Muscle of arm (tissue), 12 donors: ENCODE results near the gene MAPKAP1. TPM values are rescaled to one million over a fixed set of nuclear protein-coding genes. Genes with fewer than 3 reads are reported as not detected.
"Not testable (repeated sequence)": the region's sequence is repeated elsewhere in the genome, so short reads cannot be mapped to it uniquely, and the experiment has no call there.

Source experiments
- DNase-seq: peaks from one replicate; pipeline ENCODE4 v3.0.0-alpha.2; 2013
- polyA plus RNA-seq, 12 donors: library from polyadenylated mRNA; unstranded; fragments of 120-200 nt; gene quantifications; one replicate each; pipeline ENCODE4 v1.2.1, GENCODE V29; 2013; ENCODE audit not compliant: insufficient read length in 12 of 12

MAPKAP1 gene
- polyA plus RNA-seq, 12 donors: 61.5 to 78.0 (median 72.4) TPM; not detected in 1

GRCh38 chr9:125415583-125416460, 291.2 kb downstream of the MAPKAP1 start:
- no peak for DNase-seq

- DNase-seq: no peak
Observed at GRCh38 chr9:125413579-125413978, 293.4 kb downstream of the MAPKAP1 start.

GRCh38 chr9:125412166-125412565, 294.8 kb downstream of the MAPKAP1 start:
- no peak for DNase-seq

GRCh38 chr9:125411171-125411756, 295.7 kb downstream of the MAPKAP1 start:
- DNase-seq: no peak

GRCh38 chr9:125410522-125410894, 296.5 kb downstream of the MAPKAP1 start:
- DNase-seq: no peak

DNA sequence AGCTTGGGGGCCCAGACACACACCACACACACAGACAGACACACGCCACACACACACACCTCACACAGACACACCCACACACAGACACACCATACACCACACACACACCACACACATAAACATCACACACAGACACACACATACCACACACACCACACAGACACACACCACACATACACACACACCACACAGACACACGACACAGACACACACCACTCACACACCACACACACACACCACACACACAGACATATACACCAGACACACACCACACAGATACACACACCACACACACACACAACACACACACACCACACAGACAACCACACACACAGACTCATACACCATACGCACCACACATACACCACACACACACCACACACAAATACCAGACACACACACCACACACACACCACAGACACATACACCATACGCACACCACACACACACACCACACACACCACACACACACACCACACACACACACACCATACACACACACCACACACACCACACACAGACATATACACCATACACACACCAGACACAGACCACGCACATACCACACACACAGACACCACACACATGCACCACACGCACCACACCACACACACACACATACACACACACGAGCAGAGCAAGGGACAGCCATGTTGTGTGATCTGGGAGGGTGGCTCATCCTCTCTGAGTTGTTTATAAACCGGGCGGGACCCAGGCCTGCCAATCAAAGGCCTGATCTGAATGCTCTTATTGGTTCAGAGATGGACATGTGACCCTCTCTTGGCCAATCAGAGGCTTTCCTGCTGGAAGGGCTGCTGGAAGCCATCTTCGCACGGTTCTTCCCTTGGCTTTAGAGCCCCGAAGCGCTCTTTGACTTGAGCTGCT, 297.1 kb downstream of the MAPKAP1 start:
- no peak for DNase-seq

- DNase-seq: no peak
Observed at GRCh38 chr9:125409217-125409636, 297.8 kb downstream of the MAPKAP1 start.

DNA sequence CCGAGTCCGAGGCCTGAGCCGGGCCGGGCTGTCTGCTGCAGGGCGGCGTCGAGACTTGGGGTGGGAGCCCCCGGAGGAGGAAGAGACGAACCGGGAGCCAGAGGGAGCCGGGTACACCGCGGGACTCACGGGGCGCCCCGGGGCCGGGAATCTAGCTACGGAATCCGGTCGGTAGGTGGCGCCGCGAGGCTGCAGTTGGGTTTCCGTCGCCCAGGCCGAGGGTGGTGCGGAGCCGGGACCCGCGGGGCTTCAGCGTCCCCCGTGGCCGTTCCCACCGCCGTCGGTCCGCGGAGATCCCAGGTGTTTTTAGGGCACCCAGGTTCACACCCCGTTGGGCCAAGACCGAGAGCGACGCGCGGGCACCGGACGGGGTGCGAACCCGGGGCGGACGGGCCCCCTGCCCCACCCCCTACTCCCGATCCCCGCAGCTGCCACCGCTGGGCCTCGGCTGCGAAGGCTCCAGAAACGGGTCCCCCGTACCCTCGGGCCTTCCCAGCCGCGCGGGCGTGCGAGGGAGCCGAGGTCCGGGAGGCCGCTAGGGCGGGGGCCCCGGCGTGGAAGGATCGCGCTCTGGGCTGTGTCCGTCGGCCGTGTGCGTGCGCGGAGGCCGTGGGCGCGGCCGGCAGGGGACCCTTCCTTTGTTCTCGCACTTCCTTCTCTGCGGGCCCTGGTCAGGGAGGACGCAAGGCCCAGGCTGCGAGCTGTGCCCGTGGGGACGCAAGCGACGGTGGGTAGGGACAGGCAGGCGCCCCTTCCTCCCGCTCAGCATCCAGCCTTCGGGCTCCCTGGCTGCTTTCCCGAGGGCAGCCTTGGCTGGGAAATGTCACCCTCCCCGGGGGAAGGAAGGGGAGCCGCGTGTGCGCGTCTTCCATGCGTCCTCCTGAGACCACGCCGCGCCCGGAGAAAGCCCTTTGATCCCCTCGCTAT, 298.8 kb downstream of the MAPKAP1 start:
- DNase-seq: peak; percentile 85

- no peak for DNase-seq
Observed at GRCh38 chr9:125407432-125407973, 299.5 kb downstream of the MAPKAP1 start.

DNA sequence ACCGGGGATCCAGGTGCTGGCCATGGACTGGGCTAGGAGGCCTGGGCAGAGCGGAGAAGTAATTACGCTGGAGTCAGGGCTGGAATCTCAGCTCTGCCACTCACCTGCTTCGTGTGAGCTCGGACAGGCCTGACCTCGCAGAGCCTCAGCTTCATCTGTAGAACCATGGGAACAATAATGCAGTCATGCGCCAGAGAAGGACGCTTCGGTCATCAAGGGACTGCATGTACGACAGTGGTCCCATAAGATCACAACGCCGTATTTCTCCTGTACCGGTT, 300.3 kb downstream of the MAPKAP1 start:
- no peak for DNase-seq

DNA sequence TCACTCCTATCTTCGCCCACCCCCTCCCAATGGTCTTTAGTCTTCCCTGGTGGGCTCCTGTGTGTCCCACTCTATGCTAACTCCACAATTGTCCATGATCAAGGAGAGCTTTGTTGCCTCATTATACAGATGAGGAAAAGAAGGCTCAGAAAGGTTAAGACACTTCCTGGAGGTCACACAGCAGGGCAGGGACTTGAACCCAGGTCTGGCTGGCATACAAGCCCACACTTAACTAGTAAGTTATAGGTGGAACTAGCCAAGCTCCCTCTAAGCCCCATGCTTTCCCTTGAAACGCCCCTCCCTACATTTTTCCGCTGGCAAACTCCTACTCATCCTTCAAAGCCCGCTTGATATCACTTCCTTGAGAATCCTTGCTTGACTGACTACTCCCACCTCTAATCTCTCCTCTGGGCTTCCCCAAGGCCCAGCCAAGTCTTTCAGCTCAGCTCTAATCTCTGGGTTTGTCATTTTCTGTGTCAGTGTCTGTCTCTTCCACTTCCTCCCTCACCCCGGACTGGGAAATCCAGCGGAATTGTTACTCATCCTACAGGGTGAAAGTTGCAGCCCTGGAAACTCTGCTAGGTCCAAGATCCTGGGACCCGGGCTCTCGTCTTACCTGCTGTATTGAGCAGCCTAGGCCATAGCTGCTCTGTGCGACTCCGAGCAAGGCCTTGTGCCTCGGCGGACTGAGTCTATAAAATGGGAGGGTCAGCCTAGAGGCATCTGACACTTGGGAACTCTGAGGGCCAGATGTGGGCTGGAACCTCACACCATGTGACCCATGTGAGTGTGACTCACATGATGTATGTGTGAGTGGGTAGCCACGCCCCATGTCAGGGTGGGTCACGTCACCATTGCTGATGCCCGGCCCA, 300.8 kb downstream of the MAPKAP1 start:
- no peak for DNase-seq

DNA sequence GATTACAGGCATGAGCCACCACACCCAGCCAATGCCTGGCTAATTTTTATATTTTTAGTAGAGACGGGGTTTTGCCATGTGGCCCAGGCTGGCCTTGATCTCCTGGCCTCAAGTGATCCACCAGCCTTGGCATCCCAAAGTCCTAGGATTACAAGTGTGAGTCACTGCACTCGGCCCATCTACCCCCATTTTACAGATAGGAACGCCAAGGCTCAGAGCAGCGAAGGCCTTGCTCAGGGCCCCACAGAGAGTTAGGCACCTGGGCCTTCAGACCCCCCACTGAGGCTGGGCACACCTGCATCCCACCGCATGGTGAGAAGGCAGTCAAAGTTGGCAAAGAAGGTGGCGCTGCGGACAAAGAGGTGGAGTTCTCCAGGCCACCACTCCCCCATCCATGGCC, 302.3 kb downstream of the MAPKAP1 start:
- DNase-seq: no peak

DNA sequence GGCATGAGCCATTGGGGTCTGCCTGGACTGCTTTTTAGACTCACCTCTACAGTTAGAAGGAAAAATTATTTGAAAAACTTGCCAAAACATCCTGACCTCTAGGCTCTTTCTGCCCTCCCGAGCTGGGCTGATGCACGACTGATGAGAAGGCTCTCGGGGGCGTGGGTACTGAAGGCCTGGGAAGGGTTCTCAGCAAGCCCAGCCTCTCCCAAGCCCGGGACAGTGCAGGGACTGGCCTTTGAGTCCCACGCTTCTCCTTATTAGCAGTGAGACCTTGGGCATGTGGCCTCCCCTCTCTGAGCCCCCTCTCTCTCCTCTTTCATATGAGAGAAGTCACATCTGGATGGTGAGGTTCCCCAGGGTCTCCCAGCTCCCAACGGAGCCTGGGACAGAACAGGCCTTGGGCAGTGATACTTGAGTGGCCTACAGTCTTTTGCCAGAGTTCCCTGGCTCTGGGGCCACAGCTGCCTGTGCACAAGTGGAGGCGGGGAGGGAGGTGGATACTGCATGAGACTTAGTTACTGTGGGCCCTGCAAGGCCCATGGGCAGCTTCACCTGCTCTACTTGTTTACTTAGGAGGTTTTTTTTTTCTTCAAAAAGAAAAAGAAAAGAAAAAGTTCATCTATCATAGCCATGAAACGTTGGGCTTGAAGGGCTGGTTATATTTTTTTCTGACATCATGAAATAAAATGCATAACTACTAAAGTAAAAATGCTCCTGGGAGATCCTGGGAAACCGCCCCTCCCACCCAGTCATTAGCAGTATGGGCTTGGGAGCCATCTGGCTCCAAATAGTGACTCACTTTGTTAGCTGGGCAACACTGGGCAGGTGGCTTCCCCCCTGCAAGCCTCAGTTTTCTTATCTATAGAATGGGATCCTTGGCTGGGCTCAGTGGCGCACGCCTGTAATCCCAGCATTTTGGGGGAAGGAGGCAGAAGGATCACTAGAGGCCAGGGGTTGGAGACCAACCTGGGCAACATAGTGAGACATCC, 306.0 kb downstream of the MAPKAP1 start:
- DNase-seq: no peak

DNA sequence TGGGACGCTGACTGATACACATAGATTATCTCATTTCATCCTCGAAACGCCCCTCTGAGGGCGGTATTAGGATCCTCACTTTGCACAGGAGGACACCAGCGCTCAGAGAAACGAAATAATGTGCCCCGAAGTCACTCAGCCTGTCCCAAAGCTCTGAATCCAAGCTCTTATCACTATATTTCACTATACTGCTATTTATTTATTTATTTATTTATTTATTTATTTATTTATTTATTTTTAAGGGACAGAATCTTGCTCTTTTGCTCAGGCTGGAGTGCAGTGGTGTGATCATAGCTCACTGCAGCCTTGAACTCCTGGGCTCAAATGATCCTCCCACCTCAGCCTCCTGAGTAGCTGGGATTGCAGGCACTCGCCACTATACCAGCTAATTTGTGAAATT, 306.8 kb downstream of the MAPKAP1 start:
- DNase-seq: not testable (repeated sequence)

- DNase-seq: no peak
Observed at GRCh38 chr9:125399666-125400065, 307.3 kb downstream of the MAPKAP1 start.

DNA sequence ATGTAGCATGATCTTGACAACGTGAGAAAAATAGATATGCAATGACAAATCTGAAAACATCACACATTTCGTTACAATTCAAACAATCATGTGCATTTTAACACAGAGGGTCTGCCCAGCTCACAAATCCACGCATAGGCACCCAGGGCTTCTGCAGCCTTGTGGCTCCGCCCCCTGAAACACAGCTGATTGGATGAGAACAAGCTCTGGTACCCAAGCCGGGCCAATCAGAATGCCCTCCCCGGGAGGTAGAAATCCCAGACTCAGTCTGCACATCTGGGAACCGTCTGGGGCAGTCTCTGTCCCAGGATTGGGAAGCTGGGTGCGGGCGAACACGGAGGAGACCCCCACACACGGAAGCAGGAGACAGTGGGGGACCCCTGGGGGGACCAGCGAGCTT, 307.8 kb downstream of the MAPKAP1 start:
- DNase-seq: no peak

DNA sequence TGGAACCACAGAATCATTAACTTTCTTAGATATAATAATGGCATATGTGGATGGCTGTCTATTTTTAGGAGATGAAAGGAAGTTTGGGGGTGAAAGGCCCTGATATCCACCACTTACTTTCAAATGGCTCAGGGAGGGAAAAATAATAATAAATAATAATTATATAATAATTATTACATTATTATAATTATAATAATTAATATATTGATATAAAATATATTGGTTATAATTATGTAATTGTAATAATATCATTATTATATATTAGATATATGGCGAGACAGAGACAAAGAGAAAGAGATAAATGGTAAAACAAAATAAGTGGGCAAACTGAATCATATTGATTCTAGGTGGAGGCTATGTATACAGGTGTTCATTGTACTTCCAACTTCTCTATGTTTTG, 308.8 kb downstream of the MAPKAP1 start:
- no peak for DNase-seq

GRCh38 chr9:125397736-125398135, 309.3 kb downstream of the MAPKAP1 start:
- no peak for DNase-seq

- DNase-seq: no peak
Observed at GRCh38 chr9:125396799-125397198, 310.2 kb downstream of the MAPKAP1 start.
